Raji (cell line): ENCODE measurements around the gene SHPK.

Source experiments
- POLR2A ChIP-seq: IDR thresholded peaks from 2 replicates; pipeline ENCODE4 v1.6.1; 2011; ENCODE audit warnings: low read depth, low read length, control low read depth; ENCODE audit not compliant: insufficient read depth

The SHPK gene

GRCh38 chr17:3667366-3668278 lies 31.6 kb upstream of the SHPK start:
- no peak for TF ChIP-seq POLR2A

- no peak for TF ChIP-seq POLR2A
Measured at GRCh38 chr17:3666516-3666915, 30.5 kb upstream of the SHPK start.

- no peak for TF ChIP-seq POLR2A
Measured at GRCh38 chr17:3665834-3666233, 29.8 kb upstream of the SHPK start.

- TF ChIP-seq POLR2A, result no peak
Measured at GRCh38 chr17:3663102-3664011, 27.3 kb upstream of the SHPK start.

- TF ChIP-seq POLR2A, result no peak
Measured at GRCh38 chr17:3660311-3660891, 24.4 kb upstream of the SHPK start.

- TF ChIP-seq POLR2A, result no peak
Measured at GRCh38 chr17:3659541-3660111, 23.6 kb upstream of the SHPK start.

- no peak for TF ChIP-seq POLR2A
Measured at GRCh38 chr17:3658784-3659449, 22.9 kb upstream of the SHPK start.

GRCh38 chr17:3657874-3658783 lies 22.1 kb upstream of the SHPK start:
- TF ChIP-seq POLR2A, result no peak

GRCh38 chr17:3657588-3657869 lies 21.5 kb upstream of the SHPK start:
- no peak for TF ChIP-seq POLR2A

- no peak for TF ChIP-seq POLR2A
Measured at GRCh38 chr17:3656755-3657587, 20.9 kb upstream of the SHPK start.

GRCh38 chr17:3656353-3656752 lies 20.3 kb upstream of the SHPK start:
- no peak for TF ChIP-seq POLR2A

- TF ChIP-seq POLR2A, result no peak
Measured at GRCh38 chr17:3655766-3656165, 19.7 kb upstream of the SHPK start.

- TF ChIP-seq POLR2A, result no peak
Measured at GRCh38 chr17:3647769-3648555, 11.9 kb upstream of the SHPK start.

- TF ChIP-seq POLR2A, result no peak
Measured at GRCh38 chr17:3647251-3647650, 11.2 kb upstream of the SHPK start.
